Lower leg skin (tissue), 3 donors: ENCODE measurements around the gene SLC16A6.

Experiments used
- CTCF ChIP-seq, 3 donors: fragments of 450-650 bp; IDR thresholded peaks; one replicate each; pipeline ENCODE4 v1.5.1; 2016; ENCODE audit warnings: antibody characterized with exemption in 3 of 3, mild to moderate bottlenecking in 3 of 3, moderate library complexity in 2 of 3
- POLR2A ChIP-seq, 2 donors: fragments of 450-650 bp; IDR thresholded peaks; one replicate each; pipeline ENCODE4 v1.6.1; 2016 to 2017; ENCODE audit warnings: antibody characterized with exemption in 2 of 2, mild to moderate bottlenecking in 1 of 2, moderate library complexity in 1 of 2

GRCh38 chr17:68324114-68324513 is 33.2 kb upstream of the SLC16A6 start:
- TF ChIP-seq CTCF (IDR thresholded peaks at IDR 0.05): no peak
- TF ChIP-seq POLR2A (IDR thresholded peaks at IDR 0.05): no peak
